Measurements from ENCODE around the gene RCAN3.

RCAN3 gene

GRCh38 chr1:24575905-24576587 lies 73.4 kb downstream of the RCAN3 start:
- DNase-seq (ENCODE audit: low read depth, low spot score) = no peak

GRCh38 chr1:24578846-24579245 lies 76.2 kb downstream of the RCAN3 start:
- DNase-seq (ENCODE audit: low read depth, low spot score) = no peak

DNA sequence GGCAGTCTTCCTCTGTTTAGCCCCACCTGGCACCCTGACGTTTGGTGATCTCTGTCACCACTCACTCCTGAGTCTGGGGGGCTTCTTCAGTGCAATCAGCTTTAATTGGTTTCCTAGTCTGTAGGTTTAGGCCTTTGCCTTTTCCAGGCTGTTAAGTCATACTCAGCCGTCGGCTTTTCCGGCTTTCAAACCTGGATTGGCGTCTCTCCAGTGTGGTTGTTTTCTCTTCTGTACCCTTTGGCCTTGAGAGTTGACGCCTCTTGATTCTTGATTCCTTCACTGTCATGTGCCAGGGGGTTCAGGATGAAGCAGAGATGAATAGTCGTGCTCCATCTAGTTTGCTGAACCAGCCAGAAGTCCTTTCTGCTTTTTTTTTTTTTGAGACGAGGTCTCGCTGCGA lies 78.1 kb downstream of the RCAN3 start:
- DNase-seq (ENCODE audit: low read depth, low spot score) = no peak

DNA sequence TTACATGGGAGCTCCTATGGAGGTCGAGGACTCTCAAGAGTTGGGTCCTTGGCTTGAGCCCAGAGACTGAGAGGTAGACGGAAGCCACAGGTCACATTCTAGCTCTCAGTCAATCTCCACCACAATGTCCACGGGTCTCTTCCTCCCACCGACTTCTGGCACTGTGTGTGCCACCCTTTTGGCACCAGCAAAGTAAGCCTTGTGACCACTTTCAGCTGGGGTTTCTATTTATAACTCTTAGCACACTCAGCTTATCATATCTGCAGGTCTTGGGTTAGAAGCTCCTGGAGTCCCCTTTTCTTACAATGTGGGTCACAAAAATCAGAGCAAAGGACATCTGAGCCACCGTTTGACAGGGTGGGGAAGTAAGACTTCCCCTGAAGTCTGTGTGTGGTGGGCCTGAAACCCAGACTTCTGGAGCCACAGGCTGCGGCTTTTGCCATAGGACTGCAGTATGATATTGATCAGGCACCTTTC lies 81.6 kb downstream of the RCAN3 start:
- DNase-seq (ENCODE audit: low read depth, low spot score) = no peak

- no peak for DNase-seq (ENCODE audit: low read depth, low spot score)
These were observed 83.5 kb downstream of the RCAN3 start for GRCh38 chr1:24586119-24586518.

DNA sequence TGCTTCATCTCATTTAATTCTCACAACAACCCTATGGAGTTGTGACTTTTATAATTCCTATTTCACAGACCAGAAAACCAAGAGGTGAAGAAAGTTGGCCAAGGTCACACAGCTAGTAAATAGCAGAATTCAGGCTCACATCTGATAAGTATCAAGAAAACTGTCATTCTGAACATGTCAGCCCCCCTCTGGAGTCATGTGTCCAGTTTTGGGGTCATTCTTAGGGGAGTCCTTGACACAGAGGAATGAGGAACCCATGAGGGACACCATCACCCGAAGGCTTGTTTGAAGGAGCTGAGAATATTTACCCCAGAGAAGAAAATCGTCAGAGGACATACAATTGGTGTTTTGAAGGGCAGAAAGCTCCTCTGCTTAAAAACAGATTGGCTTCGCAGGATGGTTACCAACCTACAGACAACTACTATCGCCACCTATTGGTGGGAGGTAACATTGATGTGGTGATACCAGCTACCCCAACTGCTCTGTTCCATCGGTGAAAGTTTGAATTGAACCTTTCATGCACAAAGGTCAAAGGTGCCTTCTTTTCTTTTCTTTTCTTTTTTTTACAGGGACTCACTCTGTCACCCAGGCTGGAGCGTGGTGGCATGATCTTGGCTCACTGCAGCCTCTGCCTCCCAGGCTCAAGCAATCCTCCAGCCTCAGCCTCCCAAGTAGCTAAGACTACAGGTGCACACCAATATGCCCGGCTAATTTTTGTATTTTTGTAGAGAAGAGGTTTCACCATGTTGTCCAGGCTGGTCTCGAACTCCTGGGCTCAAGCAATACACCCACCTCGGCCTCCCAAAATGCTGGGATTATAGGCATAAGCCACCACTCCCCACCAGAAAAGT lies 84.6 kb downstream of the RCAN3 start:
- DNase-seq (ENCODE audit: low read depth, low spot score) = peak; percentile 37

DNA sequence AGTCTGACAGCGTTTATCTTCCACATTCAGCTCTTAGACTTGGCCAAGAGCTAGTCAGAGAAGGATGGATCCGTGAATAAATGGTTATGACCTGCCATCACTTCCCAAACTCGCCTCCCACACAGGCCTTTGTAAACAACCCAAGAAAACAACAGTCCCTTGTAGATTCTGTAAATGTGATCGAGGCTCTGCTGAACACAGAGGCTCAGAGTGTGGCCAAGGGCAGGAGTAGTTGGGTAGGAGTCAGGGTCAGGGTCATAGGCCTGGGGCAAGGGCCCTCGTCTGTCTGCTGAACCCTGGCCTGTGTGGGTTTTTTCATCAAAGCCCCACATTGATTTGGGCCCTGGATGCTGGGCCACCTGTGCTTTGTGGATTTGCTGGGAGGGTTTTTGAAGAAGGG lies 85.9 kb downstream of the RCAN3 start:
- DNase-seq (ENCODE audit: low read depth, low spot score) = no peak

- no peak for DNase-seq (ENCODE audit: low read depth, low spot score)
These were observed 86.6 kb downstream of the RCAN3 start for GRCh38 chr1:24589200-24589599.

Data from ELF-1 (cell line).